ENCODE results near the gene FAM120AOS. TPM values are rescaled to one million over a fixed set of nuclear protein-coding genes. Genes with fewer than 3 reads are reported as not detected.

The FAM120AOS gene
- total RNA-seq, 2 experiments from 2014 or later: 25.5 to 26.0 TPM

- intact Hi-C loops (cut with micrococcal nuclease): no loop called here
- Mint-ChIP-seq H3K9me3 (no peaks in the 10 kb centered on the region), H3K4me3 (no peak overlapping the region), H3K27ac (no peak overlapping the region), H3K36me3 (ENCODE audit: low read depth) (peaks cover 35% of the 10 kb centered on the region), H3K4me1 (ENCODE audit: low read depth) (peaks cover 30% of the 10 kb centered on the region), H3K27me3 (ENCODE audit: low read depth) (no peaks in the 10 kb centered on the region)
- DNase-seq: no peak
- CTCF ChIA-PET: no interaction called here
Observed at GRCh38 chr9:93480262-93480661, 26.9 kb upstream of the FAM120AOS start.

- Mint-ChIP-seq H3K36me3 (ENCODE audit: low read depth) (peaks cover 35% of the 10 kb centered on the region), H3K4me3 (no peak overlapping the region), H3K9me3 (no peaks in the 10 kb centered on the region), H3K4me1 (ENCODE audit: low read depth) (peaks cover 35% of the 10 kb centered on the region), H3K27ac (no peak overlapping the region), H3K27me3 (ENCODE audit: low read depth) (no peaks in the 10 kb centered on the region)
- CTCF ChIA-PET: no interaction called here
- no peak for DNase-seq
- intact Hi-C loops (cut with micrococcal nuclease): no loop called here
Observed at GRCh38 chr9:93479726-93480125, 26.3 kb upstream of the FAM120AOS start.

- Mint-ChIP-seq H3K4me3 (no peak overlapping the region), H3K27ac (no peak overlapping the region), H3K9me3 (no peaks in the 10 kb centered on the region), H3K27me3 (ENCODE audit: low read depth) (no peaks in the 10 kb centered on the region), H3K4me1 (ENCODE audit: low read depth) (peaks cover 32% of the 10 kb centered on the region), H3K36me3 (ENCODE audit: low read depth) (peaks cover 27% of the 10 kb centered on the region)
- intact Hi-C loops (cut with micrococcal nuclease): no loop called here
- CTCF ChIA-PET: interaction anchor here (0.7 to 1.1 kb wide), 2 partner anchors 9 to 14 kb away, joined by 3 read pairs; no protein-coding TSS in a partner anchor
- no peak for DNase-seq
Observed at GRCh38 chr9:93477397-93477796, 24.0 kb upstream of the FAM120AOS start.

- CTCF ChIA-PET: interaction anchor here (0.7 kb wide), 1 partner anchor 13 kb away, joined by 3 read pairs; no protein-coding TSS in a partner anchor
- Mint-ChIP-seq H3K27me3 (ENCODE audit: low read depth) (no peaks in the 10 kb centered on the region), H3K27ac (no peak overlapping the region), H3K4me1 (ENCODE audit: low read depth) (peaks cover 33% of the 10 kb centered on the region), H3K9me3 (no peaks in the 10 kb centered on the region), H3K36me3 (ENCODE audit: low read depth) (peaks cover 30% of the 10 kb centered on the region), H3K4me3 (no peak overlapping the region)
- DNase-seq: no peak
- intact Hi-C loops (cut with micrococcal nuclease): no loop called here
Observed at GRCh38 chr9:93476924-93477323, 23.5 kb upstream of the FAM120AOS start.

GRCh38 chr9:93475856-93476255 lies 22.5 kb upstream of the FAM120AOS start:
- Mint-ChIP-seq H3K4me1 (ENCODE audit: low read depth) (peaks cover 34% of the 10 kb centered on the region), H3K9me3 (no peaks in the 10 kb centered on the region), H3K4me3 (no peak overlapping the region), H3K27me3 (ENCODE audit: low read depth) (no peaks in the 10 kb centered on the region), H3K27ac (peak overlapping the region; percentile 83), H3K36me3 (ENCODE audit: low read depth) (peaks cover 31% of the 10 kb centered on the region)
- no peak for DNase-seq
- CTCF ChIA-PET: no interaction called here
- intact Hi-C loops (cut with micrococcal nuclease): no loop called here

- no peak for DNase-seq
- CTCF ChIA-PET: no interaction called here
Observed at GRCh38 chr9:93475108-93475507, 21.7 kb upstream of the FAM120AOS start.

GRCh38 chr9:93473411-93473810 lies 20.0 kb upstream of the FAM120AOS start:
- Mint-ChIP-seq H3K27me3 (ENCODE audit: low read depth) (no peaks in the 10 kb centered on the region), H3K4me3 (no peak overlapping the region), H3K9me3 (no peaks in the 10 kb centered on the region), H3K27ac (no peak overlapping the region), H3K4me1 (ENCODE audit: low read depth) (peaks cover 39% of the 10 kb centered on the region), H3K36me3 (ENCODE audit: low read depth) (peaks cover 27% of the 10 kb centered on the region)
- no peak for DNase-seq
- CTCF ChIA-PET: no interaction called here
- intact Hi-C loops (cut with micrococcal nuclease): no loop called here

More at GRCh38 chr9:93475108-93475507, 21.7 kb upstream of the FAM120AOS start:
- Mint-ChIP-seq H3K4me3 (no peak overlapping the region), H3K9me3 (no peaks in the 10 kb centered on the region), H3K36me3 (ENCODE audit: low read depth) (peaks cover 34% of the 10 kb centered on the region), H3K27ac (peak overlapping the region; percentile 83), H3K4me1 (ENCODE audit: low read depth) (peaks cover 37% of the 10 kb centered on the region), H3K27me3 (ENCODE audit: low read depth) (no peaks in the 10 kb centered on the region)
- intact Hi-C loops (cut with micrococcal nuclease): no loop called here

GRCh38 chr9:93471124-93471523 lies 17.7 kb upstream of the FAM120AOS start:
- Mint-ChIP-seq H3K4me3 (no peak overlapping the region), H3K9me3 (no peaks in the 10 kb centered on the region), H3K27ac (no peak overlapping the region), H3K27me3 (ENCODE audit: low read depth) (no peaks in the 10 kb centered on the region), H3K4me1 (ENCODE audit: low read depth) (peaks cover 58% of the 10 kb centered on the region), H3K36me3 (ENCODE audit: low read depth) (peaks cover 24% of the 10 kb centered on the region)
- CTCF ChIA-PET: no interaction called here
- DNase-seq: no peak
- intact Hi-C loops (cut with micrococcal nuclease): no loop called here

- CTCF ChIA-PET: no interaction called here
- no peak overlapping the region for H3K4me3 Mint-ChIP-seq
- intact Hi-C loops (cut with micrococcal nuclease): no loop called here
- no peaks in the 10 kb centered on the region for H3K27me3 Mint-ChIP-seq (ENCODE audit: low read depth)
- H3K4me1 Mint-ChIP-seq (ENCODE audit: low read depth): peaks cover 57% of the 10 kb centered on the region
- no peak overlapping the region for H3K27ac Mint-ChIP-seq
- H3K9me3 Mint-ChIP-seq: no peaks in the 10 kb centered on the region
- DNase-seq: no peak
- H3K36me3 Mint-ChIP-seq (ENCODE audit: low read depth): peaks cover 21% of the 10 kb centered on the region
Observed at GRCh38 chr9:93470391-93470790, 17.0 kb upstream of the FAM120AOS start.

- DNase-seq: no peak
- H3K4me1 Mint-ChIP-seq (ENCODE audit: low read depth): peaks cover 61% of the 10 kb centered on the region
- H3K27ac Mint-ChIP-seq: no peak overlapping the region
- intact Hi-C loops (cut with micrococcal nuclease): loop anchor here (5.0 kb wide), 1 partner anchor 33 kb away; no protein-coding TSS in a partner anchor
- no peaks in the 10 kb centered on the region for H3K27me3 Mint-ChIP-seq (ENCODE audit: low read depth)
- H3K9me3 Mint-ChIP-seq: no peaks in the 10 kb centered on the region
- H3K4me3 Mint-ChIP-seq: no peak overlapping the region
- CTCF ChIA-PET: interaction anchor here (0.8 to 1.4 kb wide), 3 partner anchors 9 to 39 kb away, joined by 3 read pairs; no protein-coding TSS in a partner anchor
- H3K36me3 Mint-ChIP-seq (ENCODE audit: low read depth): peaks cover 15% of the 10 kb centered on the region
Observed at GRCh38 chr9:93468763-93469456, 15.5 kb upstream of the FAM120AOS start.

GRCh38 chr9:93467462-93467861 lies 14.1 kb upstream of the FAM120AOS start:
- Mint-ChIP-seq H3K4me3 (no peak overlapping the region), H3K36me3 (ENCODE audit: low read depth) (peaks cover 15% of the 10 kb centered on the region), H3K27ac (peak overlapping the region; percentile 22), H3K4me1 (ENCODE audit: low read depth) (peaks cover 76% of the 10 kb centered on the region), H3K9me3 (no peaks in the 10 kb centered on the region), H3K27me3 (ENCODE audit: low read depth) (no peaks in the 10 kb centered on the region)
- CTCF ChIA-PET: interaction anchor here (1.4 kb wide), 1 partner anchor 40 kb away, joined by 3 read pairs; no protein-coding TSS in a partner anchor
- intact Hi-C loops (cut with micrococcal nuclease): loop anchor here (5.0 kb wide), 1 partner anchor 35 kb away; no protein-coding TSS in a partner anchor
- no peak for DNase-seq

- no peaks in the 10 kb centered on the region for H3K9me3 Mint-ChIP-seq
- peaks cover 76% of the 10 kb centered on the region for H3K4me1 Mint-ChIP-seq (ENCODE audit: low read depth)
- no peaks in the 10 kb centered on the region for H3K27me3 Mint-ChIP-seq (ENCODE audit: low read depth)
- peaks cover 11% of the 10 kb centered on the region for H3K36me3 Mint-ChIP-seq (ENCODE audit: low read depth)
- CTCF ChIA-PET: no interaction called here
- H3K27ac Mint-ChIP-seq: peak overlapping the region; percentile 70
- DNase-seq: no peak
- intact Hi-C loops (cut with micrococcal nuclease): loop anchor here (5.0 kb wide), 1 partner anchor 35 kb away; no protein-coding TSS in a partner anchor
- H3K4me3 Mint-ChIP-seq: no peak overlapping the region
Observed at GRCh38 chr9:93467062-93467416, 13.7 kb upstream of the FAM120AOS start.

GRCh38 chr9:93466416-93467061 lies 13.2 kb upstream of the FAM120AOS start:
- DNase-seq: no peak
- no peak overlapping the region for H3K4me3 Mint-ChIP-seq
- CTCF ChIA-PET: no interaction called here
- H3K36me3 Mint-ChIP-seq (ENCODE audit: low read depth): peaks cover 11% of the 10 kb centered on the region
- intact Hi-C loops (cut with micrococcal nuclease): loop anchor here (5.0 kb wide), 1 partner anchor 36 kb away; no protein-coding TSS in a partner anchor
- H3K4me1 Mint-ChIP-seq (ENCODE audit: low read depth): peaks cover 79% of the 10 kb centered on the region
- H3K27ac Mint-ChIP-seq: peak overlapping the region; percentile 70
- no peaks in the 10 kb centered on the region for H3K27me3 Mint-ChIP-seq (ENCODE audit: low read depth)
- H3K9me3 Mint-ChIP-seq: no peaks in the 10 kb centered on the region
